CD14-positive monocyte (primary cell): ENCODE results near the gene SSX3. TPM values are rescaled to one million over a fixed set of nuclear protein-coding genes. Genes with fewer than 3 reads are reported as not detected.

Experiments
- DNase-seq, 3 donors: peaks; one replicate each; pipeline ENCODE4 v3.0.0-alpha.2; 2011 to 2022
- H2AFZ ChIP-seq: 2 replicates; pipeline ENCODE4 v1.6.0; 2012; ENCODE audit warnings: mild to moderate bottlenecking, low read depth, low read length, inconsistent platforms; ENCODE audit not compliant: insufficient read depth, poor library complexity, severe bottlenecking
- H3K27ac ChIP-seq, 2 donors: 1 replicate in 1 of 2; 2 replicates in 1 of 2; pipeline ENCODE4 v1.5.1; 2012 to 2013; ENCODE audit warnings: low read length in 2 of 2, control low read depth in 1 of 2, inconsistent platforms in 1 of 2, low read depth in 1 of 2, mild to moderate bottlenecking in 1 of 2
- H3K27me3 ChIP-seq, 2 donors: one replicate each; pipeline versions ENCODE4 v1.6.0 to v1.6.1; 2011 to 2013; ENCODE audit warnings: low read length in 2 of 2; ENCODE audit not compliant: control insufficient read depth in 2 of 2, insufficient read depth in 2 of 2
- H3K36me3 ChIP-seq, 2 donors: replicated peaks in 1 of 2; 1 replicate in 1 of 2; 2 replicates in 1 of 2; pipeline versions ENCODE4 v1.5.1 to v1.6.1; 2012 to 2013; ENCODE audit warnings: low read length in 2 of 2, control low read depth in 1 of 2, inconsistent platforms in 1 of 2, mild to moderate bottlenecking in 1 of 2; ENCODE audit not compliant: insufficient read depth in 2 of 2, control insufficient read depth in 1 of 2
- H3K4me1 ChIP-seq, 2 donors: 1 replicate in 1 of 2; 2 replicates in 1 of 2; pipeline versions ENCODE4 v1.5.1 to v1.6.1; 2012 to 2013; ENCODE audit warnings: low read length in 2 of 2, control low read depth in 1 of 2, inconsistent platforms in 1 of 2, mild to moderate bottlenecking in 1 of 2, moderate library complexity in 1 of 2; ENCODE audit not compliant: insufficient read depth in 2 of 2, control insufficient read depth in 1 of 2
- H3K4me2 ChIP-seq: replicated peaks from 2 replicates; pipeline ENCODE3; 2012; ENCODE audit warnings: low read length, moderate library complexity, mild to moderate bottlenecking; ENCODE audit not compliant: poor library complexity, severe bottlenecking; ENCODE audit errors: extremely low read depth
- H3K4me3 ChIP-seq, 3 experiments: fragments of 200-600 bp in 1 of 3; sonication (generic) in 1 of 3; replicated peaks in 1 of 3; 1 replicate in 2 of 3; 2 replicates in 1 of 3; pipeline ENCODE4 v1.5.1; 2011 to 2013; ENCODE audit warnings: low read length in 3 of 3, mild to moderate bottlenecking in 3 of 3, control low read depth in 2 of 3, low read depth in 2 of 3, inconsistent platforms in 1 of 3, moderate library complexity in 1 of 3
- H3K79me2 ChIP-seq: 2 replicates; pipeline ENCODE4 v1.6.0; 2012; ENCODE audit warnings: mild to moderate bottlenecking, control low read depth, inconsistent platforms, low read length, moderate library complexity; ENCODE audit not compliant: insufficient read depth
- H3K9ac ChIP-seq: 2 replicates; pipeline ENCODE4 v1.6.0; 2017; ENCODE audit warnings: low read length, mild to moderate bottlenecking; ENCODE audit not compliant: insufficient read depth, poor library complexity, severe bottlenecking
- H3K9me3 ChIP-seq, 2 donors: replicated peaks in 1 of 2; 1 replicate in 1 of 2; 2 replicates in 1 of 2; pipeline versions ENCODE4 v1.5.1 to v1.6.1; 2012 to 2013; ENCODE audit warnings: low read length in 2 of 2, control low read depth in 1 of 2; ENCODE audit not compliant: control insufficient read depth in 1 of 2, insufficient read depth in 1 of 2
- H4K20me1 ChIP-seq: 2 replicates; pipeline ENCODE4 v1.6.0; 2012; ENCODE audit warnings: mild to moderate bottlenecking, low read length, control low read depth, moderate library complexity; ENCODE audit not compliant: insufficient read depth
- H3K27ac Mint-ChIP-seq, 7 donors: one replicate each; pipeline ENCODE4 v1.8.0; 2020; ENCODE audit warnings: mild to moderate bottlenecking in 7 of 7, mixed read lengths in 7 of 7, moderate library complexity in 6 of 7, inconsistent platforms in 2 of 7
- H3K27me3 Mint-ChIP-seq, 3 donors: one replicate each; pipeline ENCODE4 v1.8.0; 2021 to 2022; ENCODE audit warnings: low read depth in 3 of 3, mild to moderate bottlenecking in 3 of 3, mixed read lengths in 3 of 3, moderate library complexity in 3 of 3, inconsistent platforms in 1 of 3
- H3K36me3 Mint-ChIP-seq, 2 donors: one replicate each; pipeline ENCODE4 v1.8.0; 2020; ENCODE audit warnings: mixed read lengths in 2 of 2, inconsistent platforms in 1 of 2, mild to moderate bottlenecking in 1 of 2
- H3K4me1 Mint-ChIP-seq: one replicate; pipeline ENCODE4 v1.8.0; 2020; ENCODE audit warnings: mild to moderate bottlenecking, mixed read lengths
- H3K4me3 Mint-ChIP-seq, 2 donors: one replicate each; pipeline ENCODE4 v1.8.0; 2020; ENCODE audit warnings: mild to moderate bottlenecking in 2 of 2, mixed read lengths in 2 of 2, moderate library complexity in 1 of 2
- H3K9me3 Mint-ChIP-seq, 7 donors: one replicate each; pipeline ENCODE4 v1.8.0; 2020 to 2022; ENCODE audit warnings: mixed read lengths in 7 of 7, mild to moderate bottlenecking in 6 of 7, moderate library complexity in 6 of 7, inconsistent platforms in 2 of 7
- CTCF ChIP-seq: fragments of 200-600 bp; IDR thresholded peaks from one replicate; pipeline ENCODE4 v1.8.0; 2022; ENCODE audit warnings: antibody characterized with exemption, mild to moderate bottlenecking
- WGBS: methylation state at CpG from one replicate; pipeline ENCODE4 v1.1.5; 2013; ENCODE audit warnings: missing lambda C conversion rate; ENCODE audit not compliant: insufficient coverage; 5-methylcytosine and 5-hydroxymethylcytosine counted together
- intact Hi-C, 2 donors: fragments of 100-400 bp; cut with micrococcal nuclease; formaldehyde crosslinking; loops; one replicate each; pipeline versions ENCODE4 v1.15.0 to v1.15.1; 2023
- polyA plus RNA-seq, 3 donors: library from polyadenylated mRNA; depleted of rRNA in 1 of 3; unstranded in 2 of 3; stranded (reverse) in 1 of 3; fragments of 300-500 nt in 2 of 3; fragments of >200 nt in 1 of 3; fragmentation: Illumina TruSeq in 2 of 3; gene quantifications; 1 replicate in 2 of 3; 2 replicates in 1 of 3; pipeline ENCODE4 v1.2.3, GENCODE V29; 2012 to 2021
- small RNA-seq: library from RNA; depleted of rRNA; stranded (forward); fragments of <200 nt; gene quantifications from one replicate; pipeline ENCODE3, GENCODE V24; 2012; ENCODE audit warnings: low read depth; ENCODE audit not compliant: insufficient read length

SSX3 gene
- polyA plus RNA-seq, 3 donors = not detected

GRCh38 chrX:48306175-48306574, 50.3 kb downstream of the SSX3 start:
- no peaks in the 10 kb centered on the region for H3K4me1 Mint-ChIP-seq
- peaks cover 0 to 5% of the 10 kb centered on the region in 2 donors for H3K9me3 ChIP-seq
- no peaks in the 10 kb centered on the region for H4K20me1 ChIP-seq
- 100% methylated on average over 5 of the region's 11 CpGs for WGBS
- intact Hi-C loops = no loop called here
- DNase-seq = no peak
- H3K27ac Mint-ChIP-seq = no peak overlapping the region
- TF ChIP-seq CTCF = no peak
- H3K27ac ChIP-seq = no peak overlapping the region
- no peak overlapping the region for H3K4me2 ChIP-seq
- no peaks in the 10 kb centered on the region for H3K4me1 ChIP-seq
- H3K27me3 Mint-ChIP-seq = peaks cover 0 to 3% (median 2%) of the 10 kb centered on the region in 3 donors
- no peak overlapping the region for H3K9ac ChIP-seq
- no peaks in the 10 kb centered on the region for H3K27me3 ChIP-seq
- H3K4me3 Mint-ChIP-seq = no peak overlapping the region
- no peaks in the 10 kb centered on the region for H3K79me2 ChIP-seq
- no peak overlapping the region for H2AFZ ChIP-seq
- H3K4me3 ChIP-seq = no peak overlapping the region
- H3K36me3 ChIP-seq = no peaks in the 10 kb centered on the region
- H3K36me3 Mint-ChIP-seq = no peaks in the 10 kb centered on the region
- peaks cover 0 to 15% (median 5%) of the 10 kb centered on the region in 7 donors for H3K9me3 Mint-ChIP-seq

Small RNAs within 50 kb of the gene (small RNA-seq; reads per million reads assigned to genes)
- gene AL606490.7 (not detected), gene AL606490.9 (not detected)

Other genes with a start within 250 kb of the SSX3 start
- gene SPACA5B, start 226.1 kb downstream of the SSX3 start, polyA plus RNA-seq = not detected
- gene SSX5, start 159.9 kb downstream of the SSX3 start, polyA plus RNA-seq = not detected
- gene SSX1, start 101.3 kb downstream of the SSX3 start, polyA plus RNA-seq = not detected
- gene SSX4, start 26.8 kb upstream of the SSX3 start, polyA plus RNA-seq = not detected
- not detected for gene SSX4B, start 55.3 kb upstream of the SSX3 start, polyA plus RNA-seq
- under 1 TPM; 0.60 to 0.94 (median 0.69) TPM for gene SLC38A5, start 113.6 kb upstream of the SSX3 start, polyA plus RNA-seq
- 10 to 100 TPM; 36.6 to 44.3 (median 40.4) TPM for gene FTSJ1, start 119.5 kb upstream of the SSX3 start, polyA plus RNA-seq
- gene PORCN, start 152.3 kb upstream of the SSX3 start, polyA plus RNA-seq = 10 to 100 TPM in 1 of 3 donors, 1 to 10 TPM in 2; 7.5 to 10.5 (median 7.8) TPM
- 10 to 100 TPM; 47.2 to 59.5 (median 47.4) TPM for gene EBP, start 165.1 kb upstream of the SSX3 start, polyA plus RNA-seq
- gene TBC1D25, start 183.0 kb upstream of the SSX3 start, polyA plus RNA-seq = 10 to 100 TPM in 1 of 3 donors, 1 to 10 TPM in 2; 5.7 to 16.9 (median 6.6) TPM
- 100 to 1,000 TPM; 187 to 302 (median 203) TPM for gene RBM3, start 217.8 kb upstream of the SSX3 start, polyA plus RNA-seq
- 100 to 1,000 TPM in 1 of 3 donors, 10 to 100 TPM in 2; 68.6 to 171 (median 93.3) TPM for gene WDR13, start 240.8 kb upstream of the SSX3 start, polyA plus RNA-seq